Activated B cell treated with CpG ODN at 0.5 μM for 24 hours (primary cell): ENCODE data around the gene PI4K2B. TPM values are rescaled to one million over a fixed set of nuclear protein-coding genes. Genes with fewer than 3 reads are reported as not detected.
"Not testable (repeated sequence)": the region's sequence is repeated elsewhere in the genome, so short reads cannot be mapped to it uniquely, and the experiment has no call there.

Experiments
- ATAC-seq: fragments of 200-7000 bp; cut with Tn5 transposase; one replicate; pipeline ENCODE4 v1.10.0; 2021; ENCODE audit warnings: low read depth, mild to moderate bottlenecking, moderate library complexity
- CTCF ChIA-PET: fragments of 350-600 bp; sonication (Branson Sonifier 250); formaldehyde crosslinking; loops from one replicate; lab custom pipeline; 2021; ENCODE audit warnings: antibody characterized with exemption; lab: Charles Lee
- POLR2A ChIA-PET: fragments of 350-600 bp; sonication (Branson Sonifier 250); formaldehyde crosslinking; loops from one replicate; lab custom pipeline; 2021; ENCODE audit warnings: antibody characterized with exemption; lab: Charles Lee
- DNase-seq: peaks from one replicate; pipeline ENCODE4 v3.0.0; 2022
- H3K27ac Mint-ChIP-seq: one replicate; pipeline ENCODE4 v1.8.0; 2020; ENCODE audit warnings: mixed read lengths
- H3K27me3 Mint-ChIP-seq: one replicate; pipeline ENCODE4 v1.8.0; 2021; ENCODE audit warnings: mixed read lengths
- H3K36me3 Mint-ChIP-seq: one replicate; pipeline ENCODE4 v1.8.0; 2021; ENCODE audit warnings: low read depth, mixed read lengths
- H3K4me1 Mint-ChIP-seq: one replicate; pipeline ENCODE4 v1.8.0; 2021; ENCODE audit warnings: mixed read lengths
- H3K4me3 Mint-ChIP-seq: one replicate; pipeline ENCODE4 v1.8.0; 2020; ENCODE audit warnings: mild to moderate bottlenecking, mixed read lengths
- H3K9me3 Mint-ChIP-seq: one replicate; pipeline ENCODE4 v1.8.0; 2020; ENCODE audit warnings: mixed read lengths
- intact Hi-C: fragments of 100-400 bp; cut with micrococcal nuclease; formaldehyde crosslinking; loops from one replicate; pipeline ENCODE4 v1.15.1; 2024
- total RNA-seq: library from RNA; stranded (reverse); gene quantifications from 2 replicates; pipeline ENCODE4 v1.2.3, GENCODE V29; 2022
- TF ChIP-seq, protein P1 (sequence below): fragments of 200-600 bp; IDR thresholded peaks from one replicate; pipeline ENCODE4 v1.8.0; 2022; ENCODE audit warnings: antibody characterized with exemption, mild to moderate bottlenecking

The PI4K2B gene
- total RNA-seq, 1 donor from 2014 or later = 14.8 TPM

DNA sequence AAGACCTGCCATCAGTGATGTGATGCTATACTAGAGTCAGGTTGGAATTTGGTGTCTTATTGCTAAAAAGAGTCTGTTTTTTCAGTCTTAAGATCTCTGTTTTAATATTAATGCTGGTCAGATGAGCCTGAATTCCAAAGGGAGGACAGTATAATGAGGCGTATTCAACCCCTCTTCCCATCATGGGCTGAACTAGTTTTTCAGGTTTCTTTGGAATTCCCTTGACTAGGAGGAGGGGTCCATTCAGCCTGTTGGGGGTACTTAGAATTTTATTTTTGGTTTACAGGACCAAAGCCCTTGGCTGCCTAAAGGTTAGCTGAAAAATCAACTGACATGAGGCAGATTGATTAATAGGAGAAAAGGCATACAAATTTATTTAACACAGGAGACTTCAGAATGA, 24.1 kb upstream of the PI4K2B start:
- intact Hi-C loops = no loop called here
- H3K27ac Mint-ChIP-seq = no peak overlapping the region
- peaks cover 20% of the 10 kb centered on the region for H3K9me3 Mint-ChIP-seq
- no peak overlapping the region for H3K4me3 Mint-ChIP-seq
- no peaks in the 10 kb centered on the region for H3K36me3 Mint-ChIP-seq
- TF ChIP-seq, protein P1, sequence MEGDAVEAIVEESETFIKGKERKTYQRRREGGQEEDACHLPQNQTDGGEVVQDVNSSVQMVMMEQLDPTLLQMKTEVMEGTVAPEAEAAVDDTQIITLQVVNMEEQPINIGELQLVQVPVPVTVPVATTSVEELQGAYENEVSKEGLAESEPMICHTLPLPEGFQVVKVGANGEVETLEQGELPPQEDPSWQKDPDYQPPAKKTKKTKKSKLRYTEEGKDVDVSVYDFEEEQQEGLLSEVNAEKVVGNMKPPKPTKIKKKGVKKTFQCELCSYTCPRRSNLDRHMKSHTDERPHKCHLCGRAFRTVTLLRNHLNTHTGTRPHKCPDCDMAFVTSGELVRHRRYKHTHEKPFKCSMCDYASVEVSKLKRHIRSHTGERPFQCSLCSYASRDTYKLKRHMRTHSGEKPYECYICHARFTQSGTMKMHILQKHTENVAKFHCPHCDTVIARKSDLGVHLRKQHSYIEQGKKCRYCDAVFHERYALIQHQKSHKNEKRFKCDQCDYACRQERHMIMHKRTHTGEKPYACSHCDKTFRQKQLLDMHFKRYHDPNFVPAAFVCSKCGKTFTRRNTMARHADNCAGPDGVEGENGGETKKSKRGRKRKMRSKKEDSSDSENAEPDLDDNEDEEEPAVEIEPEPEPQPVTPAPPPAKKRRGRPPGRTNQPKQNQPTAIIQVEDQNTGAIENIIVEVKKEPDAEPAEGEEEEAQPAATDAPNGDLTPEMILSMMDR = no peak
- no peak for ATAC-seq
- no peaks in the 10 kb centered on the region for H3K27me3 Mint-ChIP-seq
- no peak for DNase-seq
- ChIA-PET POLR2A (no interaction called here), CTCF (no interaction called here)
- no peaks in the 10 kb centered on the region for H3K4me1 Mint-ChIP-seq

DNA sequence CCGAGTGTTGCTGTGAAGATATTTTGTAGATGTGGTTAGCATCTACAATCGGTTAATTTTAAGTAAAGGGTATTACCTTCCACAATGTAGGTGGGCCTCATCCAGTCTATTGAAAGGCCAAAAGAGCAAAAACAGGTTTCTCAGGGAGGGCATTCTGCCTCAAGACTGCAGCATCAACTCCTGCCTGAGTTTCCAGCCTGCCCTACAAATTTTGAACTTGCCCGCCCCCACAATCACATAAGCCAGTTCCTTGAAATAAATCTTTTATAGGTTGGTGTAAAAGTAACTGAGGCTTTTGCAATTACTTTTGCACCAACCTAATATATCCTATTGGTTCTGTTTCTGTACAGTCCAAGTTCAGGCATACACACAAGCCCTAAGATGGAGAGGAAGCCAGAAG, 22.1 kb upstream of the PI4K2B start:
- Mint-ChIP-seq H3K27ac (no peak overlapping the region), H3K4me3 (no peak overlapping the region), H3K4me1 (no peaks in the 10 kb centered on the region), H3K9me3 (peaks cover 20% of the 10 kb centered on the region), H3K36me3 (no peaks in the 10 kb centered on the region), H3K27me3 (no peaks in the 10 kb centered on the region)
- CTCF ChIA-PET = no interaction called here
- ATAC-seq (no peak), DNase-seq (no peak)
- TF ChIP-seq, protein P1 = no peak
- intact Hi-C loops = no loop called here
- POLR2A ChIA-PET = no interaction called here

- TF ChIP-seq, protein P1 = no peak
- H3K4me1 Mint-ChIP-seq = no peaks in the 10 kb centered on the region
- POLR2A ChIA-PET = no interaction called here
- H3K27ac Mint-ChIP-seq = no peak overlapping the region
- H3K4me3 Mint-ChIP-seq = no peak overlapping the region
- DNase-seq = no peak
- H3K9me3 Mint-ChIP-seq = peaks cover 20% of the 10 kb centered on the region
- no peaks in the 10 kb centered on the region for H3K27me3 Mint-ChIP-seq
- no peaks in the 10 kb centered on the region for H3K36me3 Mint-ChIP-seq
- intact Hi-C loops = no loop called here
- CTCF ChIA-PET = no interaction called here
- no peak for ATAC-seq
Observed at GRCh38 chr4:25212822-25213221, 21.0 kb upstream of the PI4K2B start.

DNA sequence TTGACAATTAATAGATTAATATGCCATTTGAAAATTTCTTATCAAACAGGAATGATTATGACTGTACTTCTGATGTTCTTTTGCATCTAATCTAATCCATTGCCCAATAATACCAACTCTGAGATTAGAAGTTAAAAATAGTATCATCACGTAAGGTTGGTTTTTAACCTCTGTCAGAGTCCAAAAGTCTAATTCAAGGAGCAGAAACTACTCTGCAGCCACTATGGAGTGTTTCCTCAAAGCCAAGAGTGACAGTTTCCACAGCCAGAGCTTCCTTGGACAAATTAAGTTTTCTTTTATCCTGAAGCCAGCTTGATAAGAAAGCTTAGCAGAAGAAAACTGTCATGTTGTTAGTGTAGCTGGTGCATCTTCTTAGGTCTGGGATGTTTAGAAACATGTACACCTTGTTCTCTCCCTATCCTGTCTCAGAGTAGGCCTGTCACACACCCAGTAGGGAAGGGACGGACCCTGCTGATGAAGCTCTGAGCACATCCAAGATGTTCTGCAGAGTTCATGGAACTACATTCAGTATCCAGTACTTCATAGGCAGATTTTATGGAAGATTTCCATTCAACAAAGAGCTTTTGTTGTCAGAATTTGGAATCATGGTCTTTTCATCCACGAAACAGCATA, 20.4 kb upstream of the PI4K2B start:
- Mint-ChIP-seq H3K4me1 (no peaks in the 10 kb centered on the region), H3K4me3 (no peak overlapping the region), H3K27me3 (no peaks in the 10 kb centered on the region), H3K9me3 (peaks cover 20% of the 10 kb centered on the region), H3K36me3 (no peaks in the 10 kb centered on the region), H3K27ac (no peak overlapping the region)
- TF ChIP-seq, protein P1 = no peak
- intact Hi-C loops = no loop called here
- ChIA-PET POLR2A (no interaction called here), CTCF (no interaction called here)
- no peak for DNase-seq
- no peak for ATAC-seq

DNA sequence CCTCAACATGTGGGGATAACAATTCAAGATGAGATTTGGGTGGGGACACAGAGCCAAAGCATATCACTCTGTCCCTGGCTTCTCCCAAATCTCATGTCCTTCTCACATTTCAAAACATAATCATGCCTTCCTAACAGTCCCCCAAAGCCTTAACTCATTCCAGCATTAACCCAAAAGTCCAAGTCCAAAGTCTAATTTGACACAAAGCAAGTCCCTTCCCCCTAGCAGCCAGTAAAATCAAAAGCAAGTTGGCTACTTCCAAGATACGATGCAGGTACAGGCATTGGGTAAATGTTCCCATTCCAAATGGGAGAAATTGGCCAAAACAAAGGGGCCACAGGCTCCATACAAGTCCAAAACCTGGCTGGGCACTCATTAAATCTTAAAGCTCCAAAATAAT, 19.1 kb upstream of the PI4K2B start:
- H3K36me3 Mint-ChIP-seq, H3K27ac Mint-ChIP-seq, CTCF ChIA-PET, H3K4me1 Mint-ChIP-seq, ATAC-seq, intact Hi-C loops, H3K27me3 Mint-ChIP-seq, DNase-seq, POLR2A ChIA-PET, H3K4me3 Mint-ChIP-seq: not testable (repeated sequence)
- H3K9me3 Mint-ChIP-seq = peaks cover 27% of the 10 kb centered on the region

DNA sequence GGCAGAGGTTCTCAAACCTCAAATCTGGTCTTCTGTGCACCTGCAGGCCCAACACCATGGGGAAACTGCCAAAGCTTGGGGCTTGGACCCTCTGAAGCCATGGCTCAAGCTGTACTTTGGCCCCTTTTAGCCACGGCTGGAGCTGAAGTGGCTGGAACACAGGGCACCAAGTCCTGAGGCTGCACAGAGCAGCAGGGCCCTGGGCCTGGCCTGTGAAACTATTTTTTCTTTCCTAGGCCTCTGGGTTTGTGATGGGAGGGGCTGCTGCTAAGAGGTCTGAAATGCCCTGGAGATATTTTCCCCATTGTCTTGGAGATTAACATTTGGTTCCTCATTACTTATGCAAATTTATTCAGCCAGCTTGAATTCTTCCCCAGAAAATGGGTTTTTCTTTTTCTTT, 18.3 kb upstream of the PI4K2B start:
- peaks cover 10% of the 10 kb centered on the region for H3K36me3 Mint-ChIP-seq

More for the DNA sequence above, 18.3 kb upstream of the PI4K2B start:
- ChIA-PET POLR2A (no interaction called here), CTCF (no interaction called here)
- no peak for ATAC-seq
- H3K27ac Mint-ChIP-seq = no peak overlapping the region
- intact Hi-C loops = no loop called here
- no peak for DNase-seq
- H3K4me1 Mint-ChIP-seq = no peaks in the 10 kb centered on the region
- no peaks in the 10 kb centered on the region for H3K27me3 Mint-ChIP-seq
- H3K9me3 Mint-ChIP-seq = peaks cover 31% of the 10 kb centered on the region
- TF ChIP-seq, protein P1 = no peak
- H3K4me3 Mint-ChIP-seq = no peak overlapping the region
